ENCODE measurements around the gene FOS.

The FOS gene

DNA sequence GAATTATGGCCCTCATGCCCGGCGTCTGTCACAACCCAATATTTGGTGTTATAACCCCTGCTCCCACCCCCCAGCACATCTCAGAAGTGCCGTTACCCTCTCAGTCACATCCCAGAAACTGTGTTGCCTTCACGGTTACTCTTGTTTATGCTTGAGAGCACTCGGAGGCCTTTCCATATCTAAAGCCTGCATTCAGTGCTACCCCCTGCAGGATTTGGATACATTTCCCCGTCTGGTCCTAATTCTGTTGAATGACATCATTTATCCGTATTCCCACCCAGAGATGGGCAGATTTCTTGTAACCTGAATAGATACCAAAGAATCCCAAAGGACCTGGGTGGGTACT is 19.1 kb upstream of the FOS start:
- Histone ChIP-seq H3K4me3 (ENCODE audit: low read depth in 1 of 2, low read length in 1 of 2) (peak overlapping the region; percentile 60 to 83), H3K4me1 (ENCODE audit: control insufficient read depth in 1 of 2, insufficient read depth in 1 of 2, low read depth in 1 of 2, low read length in 1 of 2) (peaks cover 40 to 52% of the 10 kb centered on the region in 2 experiments), H3K9me3 (no peaks in the 10 kb centered on the region), H3K36me3 (no peaks in the 10 kb centered on the region), H3K27me3 (no peaks in the 10 kb centered on the region), H3K27ac (peak overlapping the region; percentile 96)
- TF ChIP-seq, protein P1, sequence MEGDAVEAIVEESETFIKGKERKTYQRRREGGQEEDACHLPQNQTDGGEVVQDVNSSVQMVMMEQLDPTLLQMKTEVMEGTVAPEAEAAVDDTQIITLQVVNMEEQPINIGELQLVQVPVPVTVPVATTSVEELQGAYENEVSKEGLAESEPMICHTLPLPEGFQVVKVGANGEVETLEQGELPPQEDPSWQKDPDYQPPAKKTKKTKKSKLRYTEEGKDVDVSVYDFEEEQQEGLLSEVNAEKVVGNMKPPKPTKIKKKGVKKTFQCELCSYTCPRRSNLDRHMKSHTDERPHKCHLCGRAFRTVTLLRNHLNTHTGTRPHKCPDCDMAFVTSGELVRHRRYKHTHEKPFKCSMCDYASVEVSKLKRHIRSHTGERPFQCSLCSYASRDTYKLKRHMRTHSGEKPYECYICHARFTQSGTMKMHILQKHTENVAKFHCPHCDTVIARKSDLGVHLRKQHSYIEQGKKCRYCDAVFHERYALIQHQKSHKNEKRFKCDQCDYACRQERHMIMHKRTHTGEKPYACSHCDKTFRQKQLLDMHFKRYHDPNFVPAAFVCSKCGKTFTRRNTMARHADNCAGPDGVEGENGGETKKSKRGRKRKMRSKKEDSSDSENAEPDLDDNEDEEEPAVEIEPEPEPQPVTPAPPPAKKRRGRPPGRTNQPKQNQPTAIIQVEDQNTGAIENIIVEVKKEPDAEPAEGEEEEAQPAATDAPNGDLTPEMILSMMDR (IDR thresholded peaks at IDR 0.05) = no peak

GRCh38 chr14:75260025-75260763 is 18.4 kb upstream of the FOS start:
- H3K4me1 ChIP-seq (ENCODE audit: control insufficient read depth in 1 of 2, insufficient read depth in 1 of 2, low read depth in 1 of 2, low read length in 1 of 2) = peaks cover 40 to 48% of the 10 kb centered on the region in 2 experiments
- TF ChIP-seq, protein P1 (IDR thresholded peaks at IDR 0.05) = no peak
- H3K27ac ChIP-seq = peak overlapping the region; percentile 96
- peak overlapping the region in 1 of 2 experiments; percentile 60 for H3K4me3 ChIP-seq (ENCODE audit: low read depth in 1 of 2, low read length in 1 of 2)
- no peaks in the 10 kb centered on the region for H3K27me3 ChIP-seq
- H3K9me3 ChIP-seq = no peaks in the 10 kb centered on the region
- H3K36me3 ChIP-seq = no peaks in the 10 kb centered on the region

GRCh38 chr14:75261820-75262219 is 16.8 kb upstream of the FOS start:
- TF ChIP-seq, protein P1 (IDR thresholded peaks at IDR 0.05) = no peak
- Histone ChIP-seq H3K27me3 (no peaks in the 10 kb centered on the region), H3K27ac (peak overlapping the region; percentile 39), H3K36me3 (no peaks in the 10 kb centered on the region), H3K4me1 (ENCODE audit: control insufficient read depth in 1 of 2, insufficient read depth in 1 of 2, low read depth in 1 of 2, low read length in 1 of 2) (peaks cover 35 to 46% of the 10 kb centered on the region in 2 experiments), H3K4me3 (ENCODE audit: low read depth in 1 of 2, low read length in 1 of 2) (no peak overlapping the region), H3K9me3 (no peaks in the 10 kb centered on the region)

DNA sequence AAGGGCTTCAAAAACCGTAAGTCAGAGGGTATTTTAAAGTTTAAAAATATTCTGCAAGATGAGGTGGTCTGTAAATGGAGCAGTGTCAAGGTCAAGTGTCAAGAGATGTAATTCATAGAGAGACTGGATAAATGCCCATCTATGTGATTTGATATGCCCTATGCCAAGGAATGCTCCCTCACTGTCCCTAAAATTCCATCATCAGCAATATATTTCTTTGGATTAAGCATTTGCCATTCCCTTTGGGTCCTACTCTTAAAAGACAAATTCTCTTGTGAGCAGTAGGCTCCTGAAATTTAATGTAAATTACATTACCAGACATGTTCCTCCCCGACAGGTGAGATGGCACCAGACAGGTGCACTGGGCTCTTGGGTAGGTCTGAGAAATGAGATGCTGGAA is 16.0 kb upstream of the FOS start:
- Histone ChIP-seq H3K4me1 (ENCODE audit: control insufficient read depth in 1 of 2, insufficient read depth in 1 of 2, low read depth in 1 of 2, low read length in 1 of 2) (peaks cover 27 to 42% of the 10 kb centered on the region in 2 experiments), H3K27ac (no peak overlapping the region), H3K4me3 (ENCODE audit: low read depth in 1 of 2, low read length in 1 of 2) (no peak overlapping the region), H3K27me3 (no peaks in the 10 kb centered on the region), H3K36me3 (no peaks in the 10 kb centered on the region), H3K9me3 (no peaks in the 10 kb centered on the region)
- TF ChIP-seq, protein P1 (IDR thresholded peaks at IDR 0.05) = no peak

DNA sequence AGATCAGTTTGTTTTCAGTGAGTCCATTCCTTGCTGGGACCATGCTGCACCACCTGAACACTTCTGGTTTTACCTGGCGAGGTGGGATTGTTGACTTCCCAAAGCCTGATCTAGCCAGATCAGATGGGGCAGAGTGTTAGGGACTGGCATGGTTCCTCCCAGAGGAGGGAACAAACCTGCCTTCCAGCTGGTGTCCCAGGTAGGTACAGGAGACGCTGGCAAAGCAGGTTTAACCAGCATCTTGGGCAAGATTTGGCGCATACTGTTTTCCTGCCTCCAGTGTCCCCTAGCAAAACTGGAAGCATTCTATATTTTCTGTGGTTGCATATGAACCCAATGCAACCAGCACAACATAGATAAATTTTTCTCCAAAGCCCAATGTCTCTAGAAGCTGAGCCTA is 14.6 kb upstream of the FOS start:
- H3K9me3 ChIP-seq = no peaks in the 10 kb centered on the region
- H3K36me3 ChIP-seq = no peaks in the 10 kb centered on the region
- H3K27me3 ChIP-seq = no peaks in the 10 kb centered on the region
- TF ChIP-seq, protein P1 (IDR thresholded peaks at IDR 0.05) = no peak
- no peak overlapping the region for H3K4me3 ChIP-seq (ENCODE audit: low read depth in 1 of 2, low read length in 1 of 2)
- H3K27ac ChIP-seq = no peak overlapping the region
- H3K4me1 ChIP-seq (ENCODE audit: control insufficient read depth in 1 of 2, insufficient read depth in 1 of 2, low read depth in 1 of 2, low read length in 1 of 2) = peaks cover 29 to 45% of the 10 kb centered on the region in 2 experiments

Data from neutrophil (primary cell).